Stimulated activated CD4-positive, alpha-beta T cell treated with anti-CD3 and anti-CD28 coated beads, Interleukin-15, amount 100 ng/mL, for 1 hour (primary cell): Measurements from ENCODE around the gene MAP4K1.
"Not testable (repeated sequence)": the region's sequence is repeated elsewhere in the genome, so short reads cannot be mapped to it uniquely, and the experiment has no call there.

Experiments used
- DNase-seq, 2 donors: peaks; one replicate each; pipeline ENCODE4 v3.0.0-alpha.2; 2020; ENCODE audit warnings: low read depth in 1 of 2, low spot score in 1 of 2

MAP4K1 gene

DNA sequence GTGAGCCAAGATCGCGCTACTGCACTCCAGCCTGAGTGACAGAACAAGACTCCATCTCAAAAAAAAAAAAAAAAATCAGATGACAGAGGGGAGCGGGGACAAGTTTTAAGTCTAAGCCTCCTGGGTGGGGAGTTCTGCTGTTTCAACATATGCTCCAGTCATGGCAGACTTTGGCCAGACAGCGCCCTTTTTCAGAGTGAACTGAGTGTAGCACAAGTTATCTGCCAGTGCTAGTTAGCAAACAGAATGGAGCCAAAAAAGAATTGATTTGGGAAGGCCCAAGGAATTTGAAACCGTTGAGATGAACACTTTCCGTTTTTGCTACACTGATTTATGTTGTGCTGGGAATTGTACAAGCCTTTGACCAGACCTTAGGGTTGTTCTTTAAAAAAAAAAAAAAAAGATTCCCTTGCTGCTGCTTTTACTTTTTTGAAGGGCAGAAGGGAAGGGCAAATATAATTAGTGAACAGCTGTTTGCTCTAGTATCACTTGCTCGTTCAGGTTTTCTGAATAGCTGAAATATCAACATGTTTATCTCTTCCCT is 35.3 kb upstream of the MAP4K1 start:
- no peak for DNase-seq

DNA sequence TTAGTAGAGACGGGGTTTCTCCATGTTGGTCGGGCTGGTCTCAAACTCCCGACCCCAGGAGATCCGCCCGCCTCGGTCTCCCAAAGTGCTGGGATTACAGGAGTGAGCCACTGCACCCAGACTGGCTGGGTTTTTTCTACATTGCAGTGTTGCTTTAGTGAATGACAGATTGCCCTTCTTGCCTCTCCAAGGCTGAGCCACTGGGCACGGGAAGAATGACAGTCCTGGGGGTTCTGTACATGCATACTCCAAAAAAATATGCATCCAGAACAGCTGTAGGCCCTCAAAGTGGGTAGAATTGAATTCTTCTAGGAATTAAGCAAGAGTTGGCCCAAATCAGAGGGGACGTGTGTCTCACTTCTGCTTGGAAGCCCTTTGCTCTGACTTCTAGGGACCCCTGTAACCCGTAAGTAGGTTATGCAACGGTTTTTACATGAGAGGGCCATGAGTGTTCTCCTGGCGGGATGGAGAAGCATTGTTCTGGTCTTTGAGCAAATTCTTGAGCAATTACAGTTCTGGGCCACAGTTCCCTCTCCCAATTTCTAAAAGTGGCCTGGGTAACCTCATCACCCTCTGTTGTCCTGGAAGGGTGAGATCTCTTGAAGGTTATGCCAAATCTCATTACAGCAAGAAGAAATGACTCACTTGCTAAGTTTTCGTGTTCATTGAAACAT is 33.3 kb upstream of the MAP4K1 start:
- no peak for DNase-seq

DNA sequence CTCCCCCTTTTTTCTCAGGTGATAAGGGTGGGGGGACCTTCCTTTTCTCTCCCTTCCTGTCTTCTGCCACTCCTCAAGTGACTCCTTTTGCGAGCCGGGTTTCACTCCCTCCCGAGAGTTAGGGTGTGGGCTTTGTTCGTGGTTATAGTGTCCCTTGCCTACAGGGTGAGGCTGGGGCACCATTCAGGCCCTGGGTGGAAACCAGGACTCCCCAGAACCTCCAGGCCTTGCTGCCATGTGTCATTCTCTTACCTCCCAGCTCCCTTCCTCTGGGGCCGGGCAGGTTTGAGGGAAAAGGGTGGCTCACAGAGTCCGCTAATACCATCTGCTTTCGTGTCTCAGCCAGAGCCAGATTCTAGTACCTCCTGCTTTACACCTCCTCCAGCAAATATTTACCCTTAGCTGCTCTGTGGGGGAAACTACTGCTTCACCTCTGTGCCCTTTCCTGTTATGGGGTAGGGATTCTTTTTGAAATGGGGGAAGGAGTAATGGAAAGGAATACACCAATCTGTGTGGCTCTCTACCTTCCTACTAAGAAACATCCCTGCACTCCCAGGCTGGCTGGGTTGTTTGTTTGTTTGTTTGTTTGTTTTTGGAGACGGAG is 32.5 kb upstream of the MAP4K1 start:
- DNase-seq: no peak

DNA sequence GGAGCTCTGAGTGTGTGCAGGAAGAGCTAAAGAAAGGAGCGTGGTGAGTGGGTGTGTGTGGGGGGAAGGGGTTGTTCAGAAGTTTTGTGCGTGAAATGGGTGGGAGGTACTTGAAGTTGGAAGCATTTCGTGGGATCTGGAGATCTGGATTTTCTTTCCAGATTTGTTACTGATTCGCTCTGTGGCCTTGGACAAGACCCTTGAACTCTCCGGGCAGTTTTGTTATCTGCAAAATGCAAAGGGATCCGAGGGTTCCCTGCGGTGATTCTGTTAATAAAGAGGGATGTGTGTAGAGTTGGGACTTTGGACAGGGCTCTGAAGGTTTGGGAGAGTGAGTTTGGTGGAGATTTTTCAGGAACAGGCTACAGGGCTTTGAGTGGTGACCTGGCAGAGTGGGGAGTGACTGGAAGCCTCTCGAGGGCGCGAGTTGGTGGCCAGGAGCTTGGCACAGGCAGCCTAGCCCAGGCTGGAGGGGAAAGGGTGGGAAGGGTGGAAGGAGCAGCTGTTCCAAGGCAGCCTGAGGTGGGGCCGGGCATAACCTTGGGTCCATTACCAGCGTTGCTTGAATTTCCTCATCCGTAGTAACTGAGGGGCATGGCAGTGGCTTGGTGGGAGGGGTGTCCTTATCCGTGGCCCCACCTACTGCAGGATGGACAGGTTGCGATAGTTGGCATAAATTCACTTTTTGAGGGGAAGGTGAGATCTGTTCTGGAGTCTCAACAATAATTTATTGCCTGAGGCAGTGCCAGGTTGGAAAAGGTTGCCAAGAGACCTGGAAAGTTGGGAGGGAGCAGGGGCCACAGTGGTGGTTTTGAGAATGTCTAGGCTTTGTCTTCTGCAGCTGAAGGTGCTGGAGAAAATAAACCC is 31.8 kb upstream of the MAP4K1 start:
- DNase-seq: no peak

DNA sequence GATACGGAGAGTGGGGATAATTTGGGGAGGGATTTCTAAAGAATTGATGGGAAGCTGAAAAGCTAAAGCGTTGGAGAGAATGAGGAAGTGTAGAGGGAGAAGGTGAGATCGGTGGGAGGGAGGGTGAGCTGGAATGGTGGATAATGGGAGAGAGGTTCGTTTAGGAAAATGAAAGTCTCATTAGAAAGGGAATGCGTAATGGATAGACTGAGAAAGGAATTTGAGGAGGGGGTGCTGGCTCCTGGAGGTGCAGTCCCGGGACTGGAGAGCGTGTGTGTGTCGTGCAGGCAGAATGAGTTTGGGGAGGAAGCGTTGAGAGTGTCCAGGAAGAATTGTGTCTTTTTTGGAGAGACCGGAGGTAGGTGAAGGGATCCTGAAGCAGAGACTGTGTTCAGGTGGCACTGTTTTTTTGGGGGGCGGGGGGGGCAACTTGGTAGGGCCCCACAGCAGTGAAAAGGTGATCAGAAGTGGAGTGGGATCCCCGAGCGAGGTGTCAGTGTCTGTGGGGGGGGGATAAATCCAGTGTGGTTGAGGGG is 31.1 kb upstream of the MAP4K1 start:
- no peak for DNase-seq

DNA sequence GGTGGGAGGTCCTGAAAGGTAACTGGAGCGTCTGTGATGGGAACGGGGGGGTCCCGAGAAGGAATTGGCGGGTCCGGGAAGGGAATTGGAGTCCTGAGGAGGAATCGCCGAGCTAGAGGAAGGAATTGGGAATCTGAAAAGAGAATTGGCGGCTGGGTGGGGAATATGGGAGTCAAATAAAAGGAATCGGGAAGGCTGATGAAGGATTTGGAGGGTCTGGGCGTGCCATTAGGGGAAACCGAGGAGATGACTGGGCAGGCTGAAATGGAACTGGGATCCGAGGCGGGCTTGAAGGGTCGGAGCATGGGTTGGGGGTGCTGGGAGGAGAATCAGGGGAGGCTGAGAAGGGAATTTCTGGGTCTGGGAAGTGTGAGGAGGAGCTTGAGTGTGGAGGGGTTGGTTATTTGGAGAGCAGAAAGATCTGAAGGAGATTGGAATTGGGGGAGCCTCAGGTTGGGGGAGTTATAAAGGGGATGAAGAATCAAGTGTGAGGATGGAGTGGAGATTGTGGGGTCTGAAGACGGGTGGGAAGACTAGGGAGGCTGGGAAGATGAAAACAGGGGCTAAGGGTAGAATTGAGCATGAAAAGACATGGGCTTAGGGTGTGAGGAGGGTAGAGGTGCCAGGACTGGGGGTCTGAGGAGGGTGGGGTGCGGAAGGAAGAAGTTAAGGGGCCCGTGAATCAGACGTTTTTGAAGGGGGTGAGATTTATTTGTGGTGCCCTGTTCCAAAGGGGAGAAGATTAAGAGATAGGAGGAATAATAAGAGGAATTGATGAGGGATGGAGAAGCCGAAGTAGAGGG is 30.4 kb upstream of the MAP4K1 start:
- DNase-seq: no peak

DNA sequence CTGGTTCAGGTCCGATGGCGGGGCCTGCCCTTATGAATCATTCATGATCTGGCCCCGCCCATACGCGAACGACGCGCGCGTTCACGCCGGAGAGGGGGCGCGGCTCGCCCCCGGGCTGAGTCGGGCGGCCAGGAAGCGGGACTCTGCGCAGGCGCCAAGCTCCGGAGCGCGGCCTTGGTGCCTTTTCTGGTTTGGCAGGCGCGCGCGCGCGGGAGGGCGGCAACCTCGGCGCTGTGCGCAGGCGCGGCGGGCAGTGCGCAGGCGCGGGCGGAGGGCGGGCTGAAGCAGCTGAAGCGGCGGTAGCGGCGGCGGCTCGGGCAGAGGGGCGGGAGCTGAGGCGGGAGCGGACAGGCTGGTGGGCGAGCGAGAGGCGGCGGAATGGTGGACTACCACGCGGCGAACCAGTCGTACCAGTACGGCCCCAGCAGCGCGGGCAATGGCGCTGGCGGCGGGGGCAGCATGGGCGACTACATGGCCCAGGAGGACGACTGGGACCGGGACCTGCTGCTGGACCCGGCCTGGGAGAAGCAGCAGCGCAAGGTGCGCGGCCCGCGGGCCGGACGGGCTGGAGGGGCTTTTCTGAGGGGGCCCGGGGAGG is 29.7 kb upstream of the MAP4K1 start, which contains the start of gene ACTN4:
ACTN4 (plus strand) TSS at position 282 of the 598 bp plus-strand sequence; CDS start at position 379, 97 bp downstream.
- DNase-seq: peak; percentile 100

DNA sequence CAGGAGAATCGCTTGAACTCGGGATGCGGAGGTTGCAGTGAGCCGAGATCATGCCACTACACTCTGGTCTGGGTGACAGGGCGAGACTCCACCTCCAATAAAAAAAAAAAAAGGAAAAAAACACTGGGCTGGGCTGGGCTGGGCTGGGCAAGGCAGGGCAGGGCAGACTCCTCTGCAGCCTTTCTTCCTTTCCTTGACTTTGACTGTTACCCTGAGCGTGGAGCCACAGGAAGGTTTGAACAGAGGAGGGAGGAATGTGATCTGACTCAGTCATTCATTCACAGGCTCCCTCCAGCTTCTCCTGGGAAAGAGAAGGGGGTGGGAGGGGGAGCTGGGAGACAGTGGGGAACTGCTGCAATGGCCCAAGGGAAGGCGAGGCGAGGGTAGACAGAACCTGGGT is 27.0 kb upstream of the MAP4K1 start:
- DNase-seq: no peak

DNA sequence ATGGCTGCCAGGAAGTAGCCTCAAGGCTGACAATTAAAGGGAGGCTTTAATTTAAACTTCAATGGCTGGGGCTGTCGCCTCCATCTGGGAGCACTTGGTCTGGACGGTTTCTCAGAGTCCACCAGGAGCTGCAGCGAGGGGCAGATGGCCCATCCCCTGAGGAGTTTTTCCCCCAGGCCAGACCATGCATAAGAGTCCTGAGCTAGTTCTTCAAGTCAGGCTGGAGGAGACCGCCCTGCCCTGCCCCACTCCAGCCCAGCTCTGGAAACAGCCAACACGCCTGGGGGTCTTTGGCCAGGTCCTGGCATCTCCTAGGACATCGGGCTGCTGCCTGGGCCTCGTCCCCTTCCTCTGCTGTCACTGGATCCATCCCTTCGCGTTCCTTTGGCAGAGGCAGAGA is 24.4 kb upstream of the MAP4K1 start:
- no peak for DNase-seq

DNA sequence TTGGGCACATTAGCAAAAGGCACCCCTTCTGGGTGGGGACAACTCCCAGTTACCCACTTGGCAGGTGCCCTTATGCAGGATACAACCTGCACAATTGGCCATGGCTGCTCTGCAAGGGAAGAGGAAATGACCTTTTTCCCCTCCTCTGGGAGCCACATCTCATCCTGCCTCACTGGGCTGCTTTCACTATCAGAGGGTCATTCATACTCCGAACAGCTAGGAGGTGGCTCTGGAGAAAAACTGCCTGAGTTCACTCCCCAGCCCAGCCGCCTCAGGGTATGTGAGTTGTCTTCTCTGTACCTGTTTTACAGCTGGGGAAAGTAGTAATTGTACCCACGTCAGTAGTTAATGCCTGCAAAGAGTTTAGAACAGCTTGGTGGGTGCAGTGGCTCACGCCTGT is 22.6 kb upstream of the MAP4K1 start:
- no peak for DNase-seq

DNA sequence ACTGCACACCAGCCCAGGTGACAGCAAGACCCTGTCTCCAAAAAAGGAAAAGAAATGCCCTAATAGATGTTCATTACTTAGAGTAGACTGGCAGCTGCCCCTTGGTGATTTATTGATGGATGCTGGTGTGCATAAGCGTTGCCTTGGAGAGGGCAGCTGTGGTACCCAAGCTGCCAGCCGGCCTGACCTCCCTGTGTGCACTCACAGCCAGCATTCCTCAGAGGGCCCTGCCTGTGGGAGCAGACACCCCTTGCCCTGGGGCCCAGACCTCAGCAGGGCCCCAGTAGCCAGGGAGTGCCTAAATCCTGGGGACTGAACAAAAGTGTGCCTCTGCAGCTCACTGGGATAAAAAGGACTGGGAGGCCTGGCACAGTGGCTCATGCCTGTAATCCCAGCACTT is 21.9 kb upstream of the MAP4K1 start:
- DNase-seq: no peak

DNA sequence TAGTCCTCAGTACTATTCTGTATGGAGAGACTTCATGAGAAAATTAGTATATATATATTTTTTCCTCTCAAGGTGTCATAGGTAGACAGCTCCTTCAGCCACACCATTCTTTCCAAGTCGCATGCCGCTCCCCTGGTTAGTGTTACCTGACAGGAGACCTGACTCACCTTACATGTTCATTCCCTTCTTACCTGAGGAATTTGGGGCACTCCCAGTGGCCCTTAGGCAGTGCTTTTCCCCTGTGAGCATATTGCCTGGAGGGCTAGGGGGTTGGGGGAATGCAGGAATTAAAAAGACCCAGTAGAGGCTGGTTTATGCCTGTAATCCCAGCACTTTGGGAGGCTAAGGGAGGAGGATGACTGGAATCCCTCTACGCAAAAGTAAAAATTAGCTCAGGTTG is 20.7 kb upstream of the MAP4K1 start:
- no peak for DNase-seq

DNA sequence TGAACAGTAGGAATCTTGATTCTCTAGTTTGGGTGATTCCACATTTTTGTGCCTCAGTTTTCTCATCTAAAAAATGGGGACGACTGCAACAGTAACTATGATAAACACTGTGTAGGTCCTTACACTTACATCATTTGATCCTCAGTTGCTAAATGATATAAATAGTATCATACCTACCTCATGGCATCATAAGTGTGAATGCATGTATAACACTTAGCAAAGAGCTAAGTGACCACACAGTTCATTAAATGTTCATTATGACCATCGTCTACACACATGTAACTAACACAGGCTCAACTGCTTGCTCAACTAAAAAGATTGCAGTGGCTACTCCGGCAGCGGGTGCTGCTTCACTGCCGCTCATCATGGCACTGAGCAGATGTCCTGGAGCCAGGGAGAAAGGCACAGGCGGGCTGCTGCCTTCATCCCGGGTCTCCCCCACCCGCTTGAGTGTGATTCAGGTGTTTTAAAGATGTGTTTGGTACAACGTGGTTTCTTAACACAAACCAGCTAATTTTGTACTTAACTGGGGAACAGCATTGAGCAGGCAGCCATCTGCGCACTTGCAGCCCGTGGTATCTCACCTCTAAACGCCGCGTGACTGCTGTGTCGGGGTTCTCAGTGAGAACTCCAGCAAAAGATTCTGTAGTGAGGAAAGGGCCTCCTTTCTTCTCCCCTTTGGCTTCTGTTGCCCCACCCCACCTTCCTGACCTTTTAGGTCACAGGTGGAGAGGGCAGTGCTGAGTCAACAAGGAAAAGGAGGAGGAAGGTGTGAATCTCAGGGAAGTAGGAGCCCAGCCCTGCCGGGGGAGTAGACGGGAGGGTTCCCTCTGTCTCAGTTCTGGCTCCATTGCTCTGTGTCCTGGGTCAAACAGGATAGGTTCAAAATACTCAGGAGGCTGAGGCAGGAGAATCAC is 18.0 kb upstream of the MAP4K1 start:
- DNase-seq: no peak

DNA sequence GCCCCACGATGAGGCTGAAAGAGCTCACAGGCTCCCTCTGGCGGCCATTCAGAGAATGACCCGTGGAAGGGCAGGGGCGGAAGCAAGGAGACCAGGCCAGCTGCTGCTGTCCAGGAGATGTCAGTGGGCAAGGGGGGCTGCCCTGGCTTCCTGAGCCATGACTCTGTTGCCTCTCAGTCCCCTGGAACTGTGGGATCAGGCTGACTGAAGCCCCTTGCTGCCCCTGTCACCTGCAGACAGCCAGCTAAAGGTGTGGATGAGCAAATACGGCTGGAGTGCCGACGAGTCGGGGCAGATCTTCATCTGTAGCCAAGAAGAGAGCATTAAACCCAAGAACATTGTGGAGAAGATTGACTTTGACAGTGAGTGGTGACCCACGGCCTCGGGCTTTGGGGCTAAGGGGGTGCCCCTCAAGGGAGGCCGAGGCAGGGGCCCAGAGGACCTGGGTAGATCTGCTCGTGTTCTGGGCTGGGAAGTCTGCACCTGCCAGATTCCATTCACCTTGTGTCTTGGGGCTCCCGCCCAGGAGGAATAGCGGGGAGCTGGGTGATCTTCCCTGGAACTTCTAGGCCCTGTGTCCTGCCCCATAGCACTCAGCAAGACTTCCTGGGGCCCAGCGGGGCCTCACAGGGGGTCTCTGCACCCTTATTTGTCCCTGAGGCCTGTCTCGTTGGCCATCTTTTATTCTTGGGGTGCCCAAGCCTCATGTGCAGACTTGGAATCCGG is 17.2 kb upstream of the MAP4K1 start:
- peak; percentile 51 to 52 for DNase-seq

DNA sequence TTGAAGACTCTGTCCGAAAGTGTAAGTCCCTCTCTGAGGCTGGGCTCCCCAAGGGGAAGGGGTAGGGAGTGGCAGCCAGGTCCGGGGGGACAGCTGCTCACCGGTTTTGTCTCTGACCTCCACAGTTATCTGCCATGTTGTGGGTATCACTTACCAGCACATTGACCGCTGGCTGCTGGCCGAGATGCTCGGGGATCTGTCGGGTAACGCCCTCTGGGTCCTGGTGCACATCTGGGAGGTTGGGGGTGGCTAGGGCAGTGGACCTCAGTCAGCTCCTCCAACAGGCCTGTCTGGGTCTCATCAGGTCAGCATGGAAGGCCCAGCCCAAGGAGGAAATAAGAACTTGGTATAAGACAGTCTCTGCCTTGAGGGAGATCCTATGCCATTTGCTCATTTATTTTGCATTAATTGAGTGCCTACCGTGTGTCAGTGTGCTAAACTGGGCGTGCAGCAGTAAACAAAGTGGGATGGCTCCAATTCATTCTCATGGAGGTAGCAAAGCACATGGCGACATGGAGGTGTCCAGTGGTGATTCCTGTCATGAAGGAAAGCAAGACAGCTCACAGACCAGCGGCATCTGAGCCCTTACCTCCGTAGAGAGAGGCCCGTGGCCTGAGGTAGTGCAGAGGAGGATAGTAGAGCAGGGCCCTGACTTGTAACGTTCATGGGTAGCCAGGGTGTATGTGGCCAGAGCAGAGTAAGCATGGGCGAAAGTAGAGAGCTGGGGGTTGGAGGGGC is 14.9 kb upstream of the MAP4K1 start:
- no peak for DNase-seq

DNA sequence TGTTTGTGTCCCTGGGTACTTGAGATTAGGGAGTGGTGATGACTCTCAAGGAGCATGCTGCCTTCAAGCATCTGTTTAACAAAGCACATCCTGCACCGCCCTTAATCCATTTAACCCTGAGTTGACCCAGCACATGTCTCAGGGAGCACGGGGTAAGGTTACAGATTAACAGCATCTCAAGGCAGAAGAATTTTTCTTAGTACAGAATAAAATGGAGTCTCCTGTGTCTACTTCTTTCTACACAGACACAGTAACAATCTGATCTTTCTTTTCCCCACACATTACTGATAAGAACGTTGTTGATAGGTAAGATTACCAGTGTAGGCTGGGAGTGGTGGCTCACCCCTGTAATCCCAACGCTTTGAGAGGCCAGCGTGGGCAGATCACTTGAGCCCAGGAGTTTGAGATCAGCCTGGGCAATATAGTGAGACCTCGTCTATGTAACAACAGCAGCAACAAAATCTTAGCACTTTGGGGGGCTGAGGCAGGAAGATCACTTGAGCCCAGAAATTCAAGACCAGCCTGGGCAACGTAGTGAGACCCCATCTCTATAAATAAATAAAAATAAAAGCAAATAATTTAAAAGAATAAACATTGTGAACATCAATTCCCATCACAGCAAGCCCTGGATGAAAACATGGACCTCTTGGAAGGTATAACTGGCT is 14.2 kb upstream of the MAP4K1 start:
- DNase-seq: not testable (repeated sequence)

DNA sequence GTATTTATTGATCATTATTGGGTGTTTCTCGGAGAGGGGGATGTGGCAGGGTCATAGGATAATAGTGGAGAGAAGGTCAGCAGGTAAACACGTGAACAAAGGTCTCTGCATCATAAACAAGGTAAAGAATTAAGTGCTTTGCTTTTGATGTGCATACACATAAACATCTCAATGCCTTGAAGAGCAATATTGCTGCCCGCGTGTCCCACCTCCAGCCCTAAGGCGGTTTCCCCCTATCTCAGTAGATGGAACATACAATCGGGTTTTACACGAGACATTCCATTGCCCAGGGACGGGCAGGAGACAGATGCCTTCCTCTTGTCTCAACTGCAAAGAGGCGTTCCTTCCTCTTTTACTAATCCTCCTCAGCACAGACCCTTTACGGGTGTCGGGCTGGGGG is 13.5 kb upstream of the MAP4K1 start:
- not testable (repeated sequence) for DNase-seq
